ENCODE results near the gene AP1M2.

Gene AP1M2

DNA sequence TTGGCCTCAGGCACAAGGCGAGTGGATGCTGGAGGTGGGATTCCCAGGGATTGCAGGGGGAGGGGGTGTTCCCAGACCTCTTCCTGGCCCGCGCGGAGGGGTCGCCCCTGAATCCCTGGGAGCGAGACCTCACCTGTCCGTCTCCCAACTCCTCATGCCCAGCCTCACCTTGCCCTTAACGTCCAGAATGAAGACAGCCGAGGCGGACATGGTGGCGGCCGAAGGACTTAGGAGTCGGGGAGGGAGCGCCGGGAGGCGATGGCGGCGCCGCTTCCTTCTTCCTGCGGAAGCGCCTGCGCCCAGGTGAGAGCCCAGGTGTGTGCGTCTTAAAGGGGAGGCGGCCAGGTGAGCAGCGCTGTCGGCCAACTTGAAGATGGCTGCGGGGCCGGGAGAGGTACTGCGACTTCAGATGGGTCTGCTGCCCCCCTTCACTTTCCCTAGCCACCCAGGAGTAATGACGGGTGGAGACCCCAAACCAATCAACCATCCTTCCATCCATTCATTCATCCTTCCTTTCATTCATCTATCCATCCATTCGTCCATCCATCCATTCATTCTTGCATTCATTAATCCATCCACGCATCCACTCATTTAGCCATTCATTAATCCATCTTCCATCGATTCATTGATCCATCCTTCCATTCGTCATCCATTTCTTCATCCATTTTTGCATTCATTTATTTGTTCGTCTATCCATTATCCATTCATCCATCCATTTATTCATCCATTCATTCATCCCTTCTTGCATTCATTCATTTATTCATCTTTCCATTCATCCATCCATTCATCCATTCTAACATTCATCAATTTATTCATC, at the start of gene AP1M2:
TSS of gene AP1M2 (minus strand) at position 291 of the 817 bp plus-strand sequence. CDS start at position 210, 81 bp downstream.
- no peak for DNase-seq (ENCODE audit: low spot score)

DNA sequence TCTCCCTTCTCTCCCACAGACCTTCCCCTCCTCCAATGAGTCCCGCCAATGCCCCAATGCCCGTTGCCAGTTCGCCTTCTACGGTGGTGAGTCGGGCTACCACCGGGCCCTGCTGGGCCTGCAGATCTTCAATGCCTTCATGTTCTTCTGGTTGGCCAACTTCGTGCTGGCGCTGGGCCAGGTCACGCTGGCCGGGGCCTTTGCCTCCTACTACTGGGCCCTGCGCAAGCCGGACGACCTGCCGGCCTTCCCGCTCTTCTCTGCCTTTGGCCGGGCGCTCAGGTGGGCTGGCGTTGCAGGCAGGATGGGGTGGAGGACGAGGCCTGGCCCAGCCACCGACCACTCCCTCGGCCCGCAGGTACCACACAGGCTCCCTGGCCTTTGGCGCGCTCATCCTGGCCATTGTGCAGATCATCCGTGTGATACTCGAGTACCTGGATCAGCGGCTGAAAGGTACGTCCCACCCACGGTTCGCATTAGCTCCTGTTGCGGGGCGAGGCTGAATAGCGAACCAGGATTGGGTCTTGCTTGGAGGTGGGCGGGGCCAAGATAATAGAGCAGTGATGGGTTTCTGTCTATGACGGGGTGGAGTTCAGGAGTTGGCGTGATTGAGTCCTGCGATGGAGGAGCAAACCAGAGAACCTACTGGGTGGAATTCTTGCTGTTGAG, 49.3 kb upstream of the AP1M2 start:
- DNase-seq (ENCODE audit: low spot score) = no peak

DNA sequence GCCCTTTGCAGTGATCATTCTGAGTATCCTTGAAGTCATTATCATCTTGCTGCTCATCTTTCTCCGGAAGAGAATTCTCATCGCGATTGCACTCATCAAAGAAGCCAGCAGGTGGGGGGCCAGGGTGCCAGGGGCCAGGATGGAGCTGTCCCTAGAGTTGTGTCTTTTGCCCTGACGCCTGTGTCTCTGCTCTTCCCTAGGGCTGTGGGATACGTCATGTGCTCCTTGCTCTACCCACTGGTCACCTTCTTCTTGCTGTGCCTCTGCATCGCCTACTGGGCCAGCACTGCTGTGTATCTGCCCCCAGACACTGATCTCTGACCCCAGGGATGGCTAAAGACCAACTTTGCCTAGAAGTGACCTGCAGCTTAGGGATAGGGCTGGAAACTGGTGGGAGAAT, 47.9 kb upstream of the AP1M2 start:
- no peak for DNase-seq (ENCODE audit: low spot score)

DNA sequence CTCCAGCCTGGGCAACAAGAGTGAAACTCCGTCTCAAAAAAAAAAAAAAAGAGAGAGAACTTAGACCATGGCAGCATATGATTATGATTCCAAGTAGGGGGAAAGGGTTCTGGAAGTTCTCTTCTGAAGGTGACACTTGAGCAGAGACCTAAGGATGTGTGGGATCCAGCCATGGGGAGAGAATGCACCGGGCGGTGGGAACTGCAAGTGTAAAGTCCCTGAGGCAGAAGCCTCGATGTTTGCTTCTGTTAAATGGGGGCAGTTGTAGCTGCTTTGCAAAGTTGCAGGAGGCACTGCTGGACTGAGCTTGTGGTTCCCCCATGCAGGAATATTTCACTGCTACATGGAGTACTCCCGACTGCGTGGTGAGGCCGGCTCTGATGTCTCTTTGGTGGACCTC, 47.3 kb upstream of the AP1M2 start:
- DNase-seq (ENCODE audit: low spot score) = no peak

DNA sequence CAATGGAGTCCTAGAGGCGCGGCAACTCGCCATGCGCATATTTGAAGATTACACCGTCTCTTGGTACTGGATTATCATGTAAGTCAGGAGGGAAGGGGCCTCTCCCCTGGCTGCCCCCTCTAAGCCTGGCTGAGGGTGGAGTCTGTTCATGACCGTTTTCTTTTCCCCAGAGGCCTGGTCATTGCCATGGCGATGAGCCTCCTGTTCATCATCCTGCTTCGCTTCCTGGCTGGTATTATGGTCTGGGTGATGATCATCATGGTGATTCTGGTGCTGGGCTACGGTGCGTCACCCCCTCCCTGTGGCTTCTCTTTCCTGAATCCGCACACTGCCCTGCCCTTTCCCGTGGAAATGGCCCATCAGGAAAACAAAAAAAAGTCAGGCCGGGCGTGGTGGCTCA, 44.8 kb upstream of the AP1M2 start:
- DNase-seq (ENCODE audit: low spot score) = no peak

DNA sequence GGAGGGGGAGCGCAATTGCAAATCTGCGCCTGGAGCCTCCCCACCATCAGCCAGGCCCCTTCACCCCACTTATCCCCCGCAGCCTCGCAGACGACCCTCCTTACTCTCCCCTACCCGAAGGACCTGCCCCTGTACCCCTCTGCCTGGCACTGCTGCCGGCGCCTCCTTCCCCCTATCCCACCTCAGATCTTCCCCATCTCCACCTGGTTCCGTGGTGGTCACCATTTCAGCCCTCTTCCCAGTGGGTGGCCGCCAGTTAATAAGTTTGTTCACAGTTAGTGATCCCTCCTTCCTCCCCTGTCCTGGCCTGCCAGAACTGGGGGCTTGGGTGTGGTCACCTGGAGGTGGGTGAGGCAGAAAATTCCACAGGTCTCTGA, 38.6 kb upstream of the AP1M2 start:
- no peak for DNase-seq (ENCODE audit: low spot score)

DNA sequence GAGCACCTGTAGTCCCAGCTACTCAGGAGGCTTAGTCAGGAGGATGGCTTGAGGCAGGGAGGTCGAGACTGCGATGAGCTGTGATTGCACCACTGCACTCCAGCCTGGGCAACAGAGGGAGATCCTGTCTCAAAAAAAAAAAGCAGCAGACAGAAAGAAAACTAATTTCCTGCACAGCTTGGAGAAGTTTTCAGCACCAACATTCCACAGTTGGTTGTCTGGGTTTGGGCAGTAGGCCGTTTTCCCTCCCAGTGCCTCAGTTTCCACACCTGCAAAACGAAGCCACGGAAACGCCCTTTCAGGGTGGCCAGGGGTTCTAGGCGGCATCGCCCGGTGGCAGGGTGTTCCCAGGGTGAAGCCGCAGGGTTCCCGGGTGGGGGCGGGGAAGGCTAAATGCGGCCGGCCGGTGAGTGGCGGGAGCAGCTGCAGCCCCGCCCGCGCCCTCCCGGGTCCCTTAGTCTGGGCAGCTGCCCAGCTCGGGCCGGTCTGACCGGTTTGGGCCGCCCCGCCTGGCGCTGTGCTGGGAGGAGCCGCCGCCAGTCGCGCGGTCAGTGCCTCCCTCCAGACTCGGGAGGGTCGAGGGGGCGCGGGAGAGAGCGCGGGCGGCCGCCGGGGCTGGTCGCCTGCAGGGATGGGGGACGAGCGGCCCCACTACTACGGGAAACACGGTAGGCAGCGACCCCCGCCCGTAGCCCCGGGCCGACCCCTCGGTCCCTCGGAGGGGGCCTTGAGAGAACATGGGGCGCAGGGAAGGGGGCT, 38.1 kb upstream of the AP1M2 start, which contains the start of gene SLC44A2:
TSS of gene SLC44A2 (plus strand) at position 551 of the 759 bp plus-strand sequence. CDS start at position 632, 81 bp downstream.
- no peak for DNase-seq (ENCODE audit: low spot score)

DNA sequence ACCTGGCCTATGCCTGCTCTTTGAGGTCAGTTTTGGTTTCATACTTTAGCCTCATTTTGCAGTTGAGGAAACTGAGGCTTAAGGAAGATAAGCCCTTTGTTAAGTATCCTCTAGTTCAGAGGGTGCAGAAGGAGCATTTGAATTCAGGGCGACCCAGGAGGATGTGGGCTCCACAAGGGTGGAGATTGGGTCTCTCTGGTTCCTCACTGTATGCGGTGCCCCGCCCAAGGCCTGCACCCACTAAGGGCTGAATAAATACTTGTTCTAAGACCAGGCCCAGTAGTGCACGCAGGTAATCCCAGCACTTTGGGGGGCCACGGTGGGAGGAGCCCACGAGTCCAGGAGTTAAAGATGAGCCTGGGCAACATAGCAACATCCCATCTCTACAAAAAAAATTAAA, 37.5 kb upstream of the AP1M2 start:
- DNase-seq (ENCODE audit: low spot score) = no peak

DNA sequence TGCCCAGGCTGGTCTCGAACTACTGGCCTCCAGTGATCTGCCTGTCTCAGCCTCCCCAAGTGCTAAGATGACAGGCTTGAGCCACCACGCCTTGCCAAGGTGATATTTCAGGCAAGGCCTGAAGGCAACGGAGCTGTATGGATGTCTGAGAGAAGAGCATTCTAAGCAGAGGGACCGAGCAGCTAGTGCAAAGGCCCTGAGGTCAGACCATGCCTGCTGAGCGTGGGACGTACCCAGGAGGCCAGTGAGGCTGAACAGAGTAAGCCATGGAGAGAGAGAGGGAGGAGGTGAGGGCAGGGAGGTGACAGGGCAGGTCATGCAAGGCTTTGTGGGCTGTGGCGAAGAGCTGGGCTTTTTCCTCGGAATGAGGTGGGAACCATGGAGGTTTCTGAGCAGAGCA, 34.9 kb upstream of the AP1M2 start:
- no peak for DNase-seq (ENCODE audit: low spot score)

DNA sequence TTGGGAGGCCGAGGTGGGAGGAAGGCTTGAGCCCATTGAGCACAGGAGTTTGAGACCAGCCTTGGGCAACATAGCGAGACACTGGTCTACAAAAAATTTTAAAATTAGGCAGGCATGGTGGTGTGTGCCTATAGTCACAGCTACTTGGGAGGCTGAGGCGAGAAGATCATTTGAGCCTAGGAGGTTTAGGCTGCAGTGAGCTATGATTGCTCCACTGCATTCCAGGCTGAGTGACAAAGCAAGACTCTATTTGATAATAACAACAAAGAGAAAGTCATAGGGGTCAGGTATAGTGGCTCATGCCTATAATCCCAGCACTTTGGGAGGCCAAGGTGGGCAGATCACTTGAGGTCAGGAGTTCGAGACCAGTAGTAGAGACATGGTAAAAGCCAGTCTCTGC, 33.7 kb upstream of the AP1M2 start:
- no peak for DNase-seq (ENCODE audit: low spot score)

DNA sequence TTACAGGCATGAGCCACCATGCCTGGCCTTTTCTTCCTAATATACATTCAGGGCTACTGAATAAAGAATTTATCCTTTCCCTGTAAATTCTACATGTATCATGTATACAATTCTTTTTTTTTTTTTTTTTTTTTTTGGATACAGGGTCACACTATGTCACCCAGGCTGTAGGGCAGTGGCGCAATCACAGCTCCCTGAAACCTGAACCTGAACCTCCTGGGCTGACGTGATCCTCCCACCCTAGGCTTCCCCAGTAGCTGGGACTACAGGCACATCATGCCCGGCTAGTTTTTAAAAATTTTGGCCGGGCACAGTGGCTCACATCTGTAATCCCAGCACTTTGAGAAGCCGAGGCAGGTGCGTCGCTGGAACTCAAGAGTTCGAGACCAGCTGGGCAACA, 31.7 kb upstream of the AP1M2 start:
- no peak for DNase-seq (ENCODE audit: low spot score)

DNA sequence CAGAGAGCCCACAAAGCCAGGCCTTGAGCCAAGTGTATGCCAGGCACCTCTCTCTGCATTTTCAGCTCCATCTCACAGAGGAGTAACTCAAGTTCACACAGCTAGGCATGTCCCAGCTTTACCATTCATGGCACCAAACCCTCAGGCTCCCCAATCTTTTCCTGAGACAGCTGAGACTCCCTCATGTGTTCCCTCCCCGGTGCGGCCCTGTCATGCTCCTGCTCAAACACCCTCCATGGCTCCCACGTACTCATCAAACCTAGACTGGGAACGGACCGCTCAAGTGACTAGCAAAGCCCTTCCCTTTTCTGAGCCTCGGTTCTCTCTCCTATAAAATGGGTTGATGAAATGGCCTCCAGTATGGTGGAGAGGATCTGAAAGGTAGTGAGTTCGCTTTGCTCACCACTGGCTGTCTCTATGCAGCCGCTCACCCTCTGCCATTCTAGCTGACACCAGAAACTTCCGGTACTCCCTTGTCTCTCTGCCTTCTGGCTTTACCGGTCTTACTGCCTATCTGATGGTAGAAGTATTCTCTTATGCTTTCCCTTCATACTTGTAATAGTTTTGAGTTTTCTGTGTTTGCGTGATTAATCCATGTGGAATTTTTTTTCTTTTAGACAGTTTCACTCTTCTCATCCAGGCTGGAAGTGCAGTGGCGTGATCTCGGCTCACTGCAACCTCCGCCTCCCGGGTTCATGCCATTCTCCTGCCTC, 30.5 kb upstream of the AP1M2 start:
- peak; percentile 37 for DNase-seq (ENCODE audit: low spot score)

DNA sequence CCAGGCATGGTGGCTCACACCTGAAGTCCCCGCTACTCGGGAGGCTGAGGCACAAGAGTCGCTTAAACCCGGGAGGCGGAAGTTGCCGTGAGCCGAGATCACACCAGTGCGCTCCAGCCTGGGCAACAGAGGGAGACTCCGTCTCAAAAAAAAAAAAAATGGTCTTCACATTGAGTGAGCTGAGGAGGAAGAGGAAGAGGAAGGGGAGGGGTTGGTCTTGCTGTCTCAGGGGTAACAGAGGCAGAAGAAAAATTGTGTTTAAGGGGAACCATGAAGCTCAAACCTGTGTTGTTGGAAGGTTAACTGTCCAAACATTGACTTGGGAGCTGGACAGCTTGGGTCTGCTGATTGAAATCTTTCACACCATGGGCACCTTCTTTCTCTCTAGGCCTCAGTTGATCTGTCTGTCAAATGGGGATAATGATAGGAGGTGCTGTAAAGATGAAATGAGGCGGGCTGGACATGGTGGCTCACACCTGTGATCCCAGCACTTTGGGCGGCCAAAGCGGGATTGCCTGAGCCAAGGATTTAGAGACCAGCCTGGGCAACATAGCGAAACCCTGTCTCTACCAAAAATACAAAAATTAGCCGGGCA, 28.4 kb upstream of the AP1M2 start:
- no peak for DNase-seq (ENCODE audit: low spot score)

DNA sequence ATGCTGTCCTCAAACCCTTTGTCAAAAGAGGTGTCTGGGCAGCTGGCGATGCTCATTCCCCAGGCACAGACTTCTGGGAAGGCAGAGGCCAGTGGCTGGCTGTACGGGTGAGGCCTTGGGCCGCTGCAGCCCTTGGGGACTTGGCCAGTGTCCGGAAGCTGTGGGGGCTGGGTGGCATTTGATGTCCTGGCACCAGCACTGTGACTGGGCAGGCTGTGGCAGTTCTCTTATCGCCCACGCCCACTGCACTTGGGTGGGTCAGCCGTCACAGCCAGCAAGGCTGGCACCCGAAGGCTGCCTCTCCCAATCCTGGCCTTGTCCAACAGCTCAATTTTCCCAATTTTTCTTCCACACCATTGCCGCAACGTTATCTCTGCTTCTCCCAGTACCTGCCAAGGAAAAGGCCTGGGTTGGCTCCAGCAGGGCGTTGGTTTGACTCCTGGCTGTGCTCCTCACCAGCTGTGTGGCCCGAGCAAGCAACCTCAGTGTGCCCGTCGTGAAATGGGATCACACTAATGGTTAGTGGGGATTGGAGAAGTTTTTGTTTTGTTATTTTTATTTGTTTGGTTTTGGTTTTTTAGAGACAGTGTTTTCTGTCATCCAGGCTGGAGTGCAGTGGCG, 25.5 kb upstream of the AP1M2 start:
- peak; percentile 83 for DNase-seq (ENCODE audit: low spot score)

DNA sequence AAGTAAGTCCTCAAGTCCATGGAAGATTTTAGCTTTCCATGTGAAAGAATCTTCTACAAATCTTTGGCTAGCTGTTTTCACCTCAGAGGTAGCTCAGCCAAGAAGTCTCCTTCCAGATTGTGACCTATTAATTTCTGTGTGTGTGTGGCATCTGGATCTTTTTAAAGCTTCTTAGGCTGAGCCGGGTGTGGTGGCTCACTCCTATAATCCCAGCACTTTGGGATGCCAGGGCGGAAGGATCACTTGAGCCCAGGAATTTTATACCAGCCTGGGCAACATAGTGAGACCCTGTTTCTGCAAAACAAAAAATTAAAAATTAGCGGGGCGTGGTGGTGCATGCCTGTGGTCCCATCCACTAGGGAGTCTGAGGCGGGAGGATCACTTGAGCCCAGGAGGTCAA, 24.8 kb upstream of the AP1M2 start:
- DNase-seq (ENCODE audit: low spot score) = no peak

DNA sequence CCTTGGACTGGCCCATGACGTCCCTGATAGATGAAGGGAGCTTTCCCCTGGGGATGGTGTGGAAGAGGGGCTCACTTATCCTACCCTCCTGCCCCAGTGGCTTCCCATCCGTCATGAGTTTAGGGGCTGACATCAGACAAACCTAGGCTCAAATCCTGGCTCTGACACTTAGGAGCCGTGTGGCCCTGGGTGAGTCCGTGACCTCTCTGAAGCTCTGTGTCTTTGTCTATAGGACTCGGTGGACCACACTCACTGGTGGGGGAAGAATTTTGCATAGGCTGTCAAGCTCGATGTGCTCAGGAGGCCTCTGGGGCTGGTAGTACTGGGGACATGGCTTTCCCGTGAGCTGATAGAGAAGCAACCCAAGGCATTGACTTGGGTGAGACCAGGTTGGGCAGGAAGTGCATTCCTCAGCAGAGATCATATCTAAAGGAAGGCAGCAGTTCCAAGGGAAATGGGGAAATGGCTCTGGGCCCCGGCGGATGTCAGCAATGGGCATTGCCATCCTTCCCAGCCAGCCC, 17.4 kb upstream of the AP1M2 start:
- peak; percentile 49 for DNase-seq (ENCODE audit: low spot score)

DNA sequence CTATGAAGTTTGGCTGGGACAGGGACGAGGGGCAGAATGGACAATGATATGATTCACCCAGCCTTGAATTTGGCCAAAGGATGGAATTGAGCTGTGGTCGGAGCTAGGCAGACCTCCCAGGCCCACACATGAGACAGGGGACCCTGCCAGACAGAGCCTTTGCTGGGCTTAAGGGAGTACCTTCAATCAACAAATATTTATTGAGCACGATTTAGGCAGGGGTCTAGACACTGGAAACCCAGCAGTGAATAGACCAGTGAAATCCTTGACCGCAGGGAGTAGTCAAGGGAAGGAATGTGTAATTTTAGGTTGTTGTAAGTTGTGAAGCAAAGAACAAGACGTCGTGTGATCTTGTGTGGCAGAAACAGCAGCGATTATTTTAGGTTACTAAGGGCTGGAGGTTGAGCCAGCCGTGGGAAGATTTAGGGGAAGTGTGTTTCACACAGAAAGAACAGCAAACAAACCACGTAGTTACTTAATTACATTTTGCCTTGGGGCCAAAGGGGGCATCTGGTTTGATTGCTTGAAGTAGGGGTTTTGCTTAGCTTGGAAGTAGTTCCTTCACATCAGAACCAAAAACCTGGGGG, 16.9 kb upstream of the AP1M2 start:
- peak; percentile 41 for DNase-seq (ENCODE audit: low spot score)

DNA sequence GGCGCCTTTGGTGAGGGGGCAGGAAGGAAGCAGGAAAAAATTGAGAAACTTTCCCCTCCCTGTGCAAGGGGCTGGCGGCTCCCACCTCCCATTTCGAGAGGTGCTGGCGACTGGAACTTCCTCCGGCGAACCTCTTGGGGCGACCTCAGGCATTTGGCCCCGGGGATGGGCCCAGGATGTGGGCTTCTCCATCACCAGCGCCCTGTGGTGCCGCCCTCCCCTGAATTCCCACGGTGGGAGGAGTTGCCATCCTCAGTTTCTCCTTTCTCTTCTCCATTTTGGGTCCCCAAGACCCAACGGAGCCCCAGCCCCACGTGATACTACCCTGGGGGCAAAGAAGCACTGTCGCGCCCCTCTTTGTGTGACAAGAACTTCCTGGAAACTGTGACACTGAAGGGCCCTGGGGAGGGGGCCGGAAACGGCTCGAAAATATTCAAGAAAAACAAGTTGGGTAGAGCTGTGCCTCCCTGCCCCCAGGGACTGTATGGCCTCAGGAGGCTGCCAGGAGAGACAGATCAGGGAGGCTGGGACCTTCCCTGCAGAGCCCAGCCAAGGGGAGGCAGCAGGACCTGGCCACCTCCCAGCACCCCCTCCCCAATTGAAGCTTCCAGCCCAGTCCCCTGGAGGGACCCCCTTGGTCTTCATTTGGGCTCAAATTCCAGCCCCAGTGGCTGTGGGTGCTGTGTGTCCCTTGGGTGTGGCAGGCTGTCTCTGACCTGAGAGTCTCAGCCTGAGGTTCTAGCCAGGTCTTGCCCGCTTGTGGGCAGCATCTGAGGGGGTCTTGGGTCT, 16.2 kb upstream of the AP1M2 start:
- DNase-seq (ENCODE audit: low spot score) = peak; percentile 61

DNA sequence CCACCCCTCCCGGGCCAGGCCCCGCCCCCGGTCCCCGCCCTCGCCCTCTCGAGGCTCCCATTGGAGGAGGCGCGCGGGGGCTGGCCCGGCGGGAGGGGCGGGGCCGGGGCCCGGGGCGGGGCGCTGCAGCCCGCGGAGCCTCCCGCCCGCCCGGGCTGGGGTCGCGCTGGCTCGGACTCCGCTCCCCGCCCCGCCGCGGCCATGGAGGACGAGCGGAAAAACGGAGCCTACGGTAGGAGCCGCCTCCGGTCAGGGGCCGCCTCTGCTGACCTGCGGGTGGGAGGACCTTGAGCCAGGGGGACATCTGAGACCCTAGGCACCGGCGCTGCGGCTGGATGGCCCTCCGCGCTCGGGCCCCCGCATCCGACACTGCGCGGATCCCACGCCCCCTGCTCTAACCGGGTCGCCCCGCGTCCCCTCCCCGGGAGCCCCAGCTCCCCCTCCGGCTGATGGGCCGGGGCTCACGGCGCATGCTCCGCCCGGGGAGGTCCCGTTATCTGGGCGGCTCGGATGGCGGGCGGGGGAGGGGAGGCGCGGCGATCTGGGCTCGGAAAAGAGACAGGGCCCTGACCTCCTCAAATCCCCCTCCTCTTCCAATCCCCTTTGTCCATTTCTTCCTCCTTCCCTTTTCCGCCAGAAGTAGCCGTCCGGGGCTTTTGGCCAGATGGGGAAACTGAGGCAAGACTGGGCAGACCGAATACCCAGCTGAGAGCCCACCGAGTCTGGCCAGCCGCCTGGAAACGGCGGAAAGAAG, 15.4 kb upstream of the AP1M2 start:
- peak; percentile 83 for DNase-seq (ENCODE audit: low spot score)

Measured in hematopoietic multipotent progenitor cell treated with erythropoietin and hydrocortisone succinate and interleukin-3 and kit ligand, for 17 days (in vitro differentiated cells).